Inflammatory macrophage treated with lipopolysaccharide for 4 hours (primary cell): ENCODE data around the gene FMNL2.
A peak's percentile ranks its signal among the peaks of the same experiment; 100 is the strongest.

Source experiments
- DNase-seq: peaks from one replicate; pipeline ENCODE4 v3.0.0-alpha.2; 2020

Gene FMNL2

DNA sequence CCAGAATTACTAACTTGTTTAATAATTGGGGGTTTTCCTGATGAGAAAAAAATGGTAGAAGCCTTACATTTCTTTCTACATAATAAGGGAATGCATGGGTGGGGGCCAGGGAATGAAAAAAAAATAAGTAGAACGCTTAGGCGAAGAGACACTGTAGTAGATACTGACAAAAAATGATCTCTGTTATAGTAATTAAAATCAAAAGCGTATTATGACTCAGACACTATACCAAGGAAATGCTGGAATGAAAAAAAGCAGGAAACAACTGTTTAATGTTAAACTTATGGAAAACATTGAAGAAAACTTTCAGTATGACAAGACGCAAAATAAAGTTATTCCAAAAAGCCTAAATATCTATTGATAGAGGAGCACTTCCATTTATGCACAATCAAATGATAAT is 339.4 kb downstream of the FMNL2 start:
- DNase-seq = no peak

DNA sequence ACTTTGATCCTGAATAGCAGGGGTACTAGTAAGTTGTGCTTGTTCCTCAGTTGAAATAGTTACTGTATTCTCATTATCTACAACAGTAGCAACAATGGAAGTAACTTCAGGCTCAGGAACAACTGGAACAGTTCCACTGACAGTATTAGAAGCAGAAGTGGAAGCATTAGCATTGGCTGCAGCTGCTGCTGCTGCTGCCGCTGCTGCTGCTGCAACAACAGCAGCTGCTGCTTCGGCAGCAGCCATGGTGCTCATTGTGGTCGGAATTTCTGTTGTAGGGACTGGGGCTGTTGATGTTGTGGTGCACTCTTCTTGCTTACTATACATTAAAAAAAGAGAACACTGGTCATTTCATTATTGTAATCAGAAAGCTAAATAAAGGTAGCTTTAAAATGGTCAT is 341.5 kb downstream of the FMNL2 start:
- DNase-seq = no peak

DNA sequence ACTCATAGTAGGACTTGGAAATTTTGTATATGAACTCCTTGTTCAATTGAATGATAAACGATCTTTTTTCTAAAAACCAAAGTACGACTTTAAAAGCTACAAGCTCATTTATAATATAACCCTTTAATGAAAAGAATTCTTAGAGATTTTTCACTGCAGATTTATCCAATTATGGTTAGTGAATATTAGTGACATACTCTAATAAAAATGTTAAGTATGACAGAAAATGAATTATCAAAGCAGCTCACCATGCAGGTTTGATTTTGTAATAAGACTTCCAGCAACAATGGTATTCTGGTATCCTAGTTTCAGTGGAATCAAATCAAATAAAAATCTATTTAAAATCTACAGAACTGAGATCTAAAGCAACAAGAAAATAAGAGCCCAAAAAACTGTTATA is 343.8 kb downstream of the FMNL2 start:
- no peak for DNase-seq

DNA sequence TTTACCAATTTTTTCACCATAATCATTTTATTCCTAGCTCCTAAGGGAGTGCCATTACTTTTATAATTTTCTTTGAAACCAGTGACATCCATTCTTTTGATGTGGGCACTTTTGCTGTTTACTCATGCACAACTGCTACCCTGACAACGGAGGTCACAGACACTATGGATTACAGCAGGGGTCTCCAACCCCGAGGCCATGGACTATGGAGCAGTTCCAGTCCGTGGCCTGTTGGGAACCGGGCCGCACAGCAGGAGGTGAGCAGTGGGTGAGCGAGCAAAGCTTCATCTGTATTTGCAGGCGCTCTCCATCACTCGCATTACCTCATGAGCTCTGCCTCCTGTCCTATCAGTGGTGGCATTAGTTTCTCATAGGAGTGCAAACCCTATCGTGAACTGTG is 347.7 kb downstream of the FMNL2 start:
- no peak for DNase-seq

DNA sequence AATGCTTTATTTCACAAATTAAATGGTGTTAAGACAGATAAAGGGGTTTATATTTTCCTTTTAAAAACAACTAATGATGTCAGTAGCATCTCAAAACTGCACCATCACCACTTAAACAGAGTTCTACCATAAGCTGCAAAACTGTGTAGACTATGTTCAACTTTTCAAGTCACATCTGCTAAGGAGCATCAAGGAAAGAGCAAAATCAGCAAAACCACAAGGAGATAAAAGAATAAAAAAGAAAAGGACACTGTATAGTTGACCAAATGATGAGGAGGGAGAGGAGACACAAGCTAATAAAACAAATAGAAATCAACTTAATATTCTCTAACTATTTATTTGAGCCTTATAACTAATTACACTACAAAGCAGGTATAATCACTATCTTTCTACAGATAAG is 348.4 kb downstream of the FMNL2 start:
- no peak for DNase-seq

DNA sequence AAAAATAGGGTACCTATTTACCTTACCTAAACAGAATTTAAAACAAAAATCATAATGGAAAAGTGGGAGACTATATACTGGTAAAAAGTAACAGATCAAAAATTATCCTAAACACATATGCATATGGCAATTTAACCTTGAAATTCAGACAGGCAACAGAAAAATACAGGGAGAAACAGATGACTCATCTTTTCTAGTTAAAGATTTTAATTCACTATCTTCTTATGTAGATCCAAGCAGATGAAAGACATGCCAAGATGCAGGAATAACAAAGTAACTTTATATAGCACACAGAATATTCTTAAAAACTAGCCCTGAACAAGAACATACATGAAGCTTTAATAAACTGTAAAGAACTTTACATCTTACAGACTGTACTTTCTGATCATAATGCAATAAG is 351.3 kb downstream of the FMNL2 start:
- no peak for DNase-seq

DNA sequence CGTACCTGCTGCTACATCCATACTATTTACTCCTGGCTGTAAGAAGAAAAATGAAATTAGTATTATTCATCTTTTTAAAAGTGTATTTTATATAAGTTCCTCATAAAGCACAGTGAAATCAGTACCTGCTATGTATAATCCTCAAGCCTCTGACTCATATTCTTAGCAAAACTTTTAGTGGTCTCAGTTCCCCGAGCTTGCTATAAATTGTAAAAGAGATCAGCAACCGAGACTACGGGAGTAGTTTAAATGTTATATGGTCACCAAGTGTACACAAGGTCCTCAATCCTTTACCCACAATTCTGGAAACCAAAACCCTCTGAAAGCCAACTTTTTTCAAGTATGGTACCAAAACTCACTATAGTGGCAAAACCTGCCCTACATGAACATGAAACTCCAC is 358.1 kb downstream of the FMNL2 start:
- DNase-seq = no peak

DNA sequence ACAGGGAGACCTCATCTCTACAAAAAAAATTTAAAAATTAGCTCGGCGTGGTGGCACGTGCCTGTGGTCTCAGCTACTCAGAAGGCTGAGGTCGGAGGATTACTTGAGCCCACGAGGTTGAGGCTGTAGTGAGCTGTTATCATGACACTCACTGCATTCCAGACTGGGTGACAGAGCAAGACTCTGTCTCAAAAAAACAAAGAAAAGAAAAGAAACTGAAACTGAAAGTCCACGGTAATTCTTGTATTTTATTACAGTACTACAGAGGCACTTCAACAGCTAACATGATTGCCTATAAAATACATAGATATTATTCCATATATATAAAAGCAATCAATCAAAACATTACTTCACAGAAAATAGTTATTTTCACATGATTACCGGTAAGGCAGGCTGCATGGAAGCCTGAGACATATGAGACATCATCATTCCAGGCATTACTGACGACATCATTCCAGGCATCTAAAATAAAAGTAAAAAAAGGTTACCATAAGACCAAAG is 359.2 kb downstream of the FMNL2 start:
- DNase-seq = peak; percentile 88

DNA sequence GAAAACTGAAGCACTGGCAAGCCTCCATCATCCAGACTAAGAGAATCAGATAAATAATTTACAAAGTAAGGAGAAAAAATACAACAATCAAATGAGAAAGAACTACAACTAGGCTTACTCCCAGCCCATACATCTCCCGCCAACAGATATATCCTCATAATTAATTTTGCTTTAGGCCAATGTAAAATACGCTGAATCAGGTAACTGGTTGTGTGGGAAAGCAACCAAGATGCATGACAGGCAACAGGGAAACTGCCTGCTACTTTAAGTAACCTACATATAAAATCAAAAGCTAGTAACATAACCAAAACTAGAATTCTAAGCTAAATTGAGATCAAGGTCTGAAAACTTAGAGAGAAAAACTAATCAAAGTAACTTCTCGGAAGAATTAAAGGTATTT is 360.8 kb downstream of the FMNL2 start:
- DNase-seq = no peak

DNA sequence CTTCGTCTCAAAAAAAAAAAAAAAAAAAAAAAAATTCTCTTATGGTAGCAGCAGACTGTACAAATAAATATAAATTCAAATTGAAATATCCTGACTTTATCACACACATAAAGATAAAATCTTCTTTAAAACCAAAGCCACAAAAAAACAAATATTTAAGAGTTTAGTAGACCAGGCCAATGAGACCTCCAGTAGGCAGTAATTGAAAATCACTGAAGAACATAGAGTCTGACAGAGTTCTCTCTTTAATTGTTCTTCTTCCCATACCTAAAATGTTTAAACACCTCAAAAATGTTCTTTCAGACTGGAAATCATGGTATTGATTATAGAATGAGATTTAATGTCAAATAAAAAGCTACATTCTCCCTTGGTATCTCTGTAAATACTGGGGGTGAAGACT is 361.5 kb downstream of the FMNL2 start:
- no peak for DNase-seq
